NB4 (cell line): ENCODE results near the gene ADRA2A.

Experiments used
- DNase-seq: peaks from one replicate; pipeline ENCODE4 v3.0.0; 2010; ENCODE audit warnings: low read depth
- H3K4me3 ChIP-seq: one replicate; pipeline ENCODE4 v1.5.1; 2011; ENCODE audit warnings: mild to moderate bottlenecking, low read depth, low read length, moderate library complexity
- CTCF ChIP-seq: IDR thresholded peaks from one replicate; pipeline ENCODE4 v1.5.1; 2012; ENCODE audit warnings: low read depth, low read length
- MAX ChIP-seq: IDR thresholded peaks from 2 replicates; pipeline ENCODE4 v1.6.1; 2011; ENCODE audit warnings: low read depth, low read length
- MYC ChIP-seq: IDR thresholded peaks from 2 replicates; pipeline ENCODE4 v1.6.1; 2011; ENCODE audit warnings: low read depth, low read length
- POLR2A ChIP-seq: IDR thresholded peaks from 2 replicates; pipeline ENCODE4 v1.6.1; 2011; ENCODE audit warnings: mild to moderate bottlenecking; ENCODE audit not compliant: insufficient read length; ENCODE audit errors: extremely low read depth

The ADRA2A gene

GRCh38 chr10:111039522-111039921 lies 37.3 kb upstream of the ADRA2A start:
- DNase-seq: no peak
- H3K4me3 ChIP-seq: no peak overlapping the region
- no peak for TF ChIP-seq MAX
- TF ChIP-seq POLR2A: no peak
- no peak for TF ChIP-seq CTCF
- TF ChIP-seq MYC: no peak

DNA sequence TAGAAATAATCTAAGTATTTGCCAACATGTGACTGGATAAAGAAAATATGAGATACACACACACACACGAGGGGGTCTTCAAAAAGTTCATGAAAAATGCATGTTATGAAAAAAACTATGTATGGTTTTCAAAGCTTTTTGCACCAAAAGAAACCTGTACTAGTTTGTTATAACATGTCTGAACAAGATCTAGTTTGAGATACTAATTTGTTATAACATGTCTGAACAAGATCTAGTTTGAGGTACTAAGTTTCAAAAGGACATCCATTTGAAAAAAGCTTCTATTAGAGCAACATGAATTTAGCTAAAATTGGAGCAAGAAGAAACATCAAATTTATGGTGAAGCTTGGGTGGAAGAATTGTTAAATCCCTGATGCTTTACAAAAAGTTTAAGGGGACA lies 19.8 kb upstream of the ADRA2A start:
- TF ChIP-seq CTCF (no peak), POLR2A (no peak), MAX (no peak), MYC (no peak)
- DNase-seq: no peak
- H3K4me3 ChIP-seq: no peak overlapping the region

GRCh38 chr10:111063471-111063870 lies 13.4 kb upstream of the ADRA2A start:
- no peak overlapping the region for H3K4me3 ChIP-seq
- no peak for TF ChIP-seq CTCF
- no peak for TF ChIP-seq POLR2A
- TF ChIP-seq MYC: no peak
- TF ChIP-seq MAX: no peak
- DNase-seq: no peak

DNA sequence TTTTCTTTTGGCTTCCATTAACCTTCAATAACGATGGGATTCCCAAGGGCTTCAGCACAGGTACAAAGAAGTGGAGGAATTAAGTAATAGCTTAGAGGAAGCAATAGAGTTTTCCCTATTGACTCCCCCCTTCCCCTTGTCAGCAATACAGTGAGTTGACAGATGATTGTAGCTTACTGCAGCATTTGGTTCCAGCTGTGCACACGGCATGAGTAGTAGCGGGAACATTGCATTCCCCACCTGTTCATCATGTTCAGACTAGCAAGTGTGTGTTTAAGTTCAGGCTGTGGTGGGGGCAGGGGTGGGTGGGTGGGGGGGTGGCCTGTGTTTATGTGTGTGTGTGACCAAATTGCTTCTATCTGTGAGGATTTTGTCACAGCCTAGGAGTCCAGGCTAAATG lies 4.6 kb upstream of the ADRA2A start:
- TF ChIP-seq POLR2A (no peak), MAX (no peak), CTCF (no peak), MYC (no peak)
- DNase-seq: no peak
- H3K4me3 ChIP-seq: no peak overlapping the region

DNA sequence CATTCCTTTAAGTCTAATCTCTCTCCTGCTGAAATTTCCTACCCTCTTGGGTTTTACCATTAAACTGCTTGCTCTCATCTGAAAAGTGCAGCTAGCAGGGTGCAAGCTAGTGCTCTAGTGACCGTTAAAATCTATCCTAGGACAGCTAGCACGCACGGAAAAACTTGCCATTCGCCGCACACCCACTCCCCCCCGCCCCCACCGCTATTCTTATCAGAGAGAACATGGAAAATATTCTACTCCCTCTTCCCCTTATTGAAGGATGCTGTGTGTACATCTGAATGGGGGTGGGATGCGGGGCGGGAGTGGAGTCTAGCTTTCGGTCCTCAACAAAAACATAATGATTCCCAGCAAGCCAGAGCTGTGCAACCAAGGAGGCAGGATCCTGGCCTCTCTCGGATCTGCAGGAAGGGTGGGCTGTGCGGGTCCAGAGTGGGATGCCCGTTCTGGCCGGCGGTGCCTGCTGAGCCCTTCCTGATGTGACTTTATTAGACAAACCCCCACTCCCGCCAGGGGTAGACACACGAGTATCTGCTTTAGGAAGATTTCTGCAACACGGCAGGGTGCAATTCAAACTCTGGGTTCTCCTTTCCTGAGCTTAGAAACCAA lies 1.1 kb upstream of the ADRA2A start:
- TF ChIP-seq CTCF (no peak), MAX (no peak), POLR2A (no peak), MYC (no peak)
- no peak overlapping the region for H3K4me3 ChIP-seq
- DNase-seq: no peak

DNA sequence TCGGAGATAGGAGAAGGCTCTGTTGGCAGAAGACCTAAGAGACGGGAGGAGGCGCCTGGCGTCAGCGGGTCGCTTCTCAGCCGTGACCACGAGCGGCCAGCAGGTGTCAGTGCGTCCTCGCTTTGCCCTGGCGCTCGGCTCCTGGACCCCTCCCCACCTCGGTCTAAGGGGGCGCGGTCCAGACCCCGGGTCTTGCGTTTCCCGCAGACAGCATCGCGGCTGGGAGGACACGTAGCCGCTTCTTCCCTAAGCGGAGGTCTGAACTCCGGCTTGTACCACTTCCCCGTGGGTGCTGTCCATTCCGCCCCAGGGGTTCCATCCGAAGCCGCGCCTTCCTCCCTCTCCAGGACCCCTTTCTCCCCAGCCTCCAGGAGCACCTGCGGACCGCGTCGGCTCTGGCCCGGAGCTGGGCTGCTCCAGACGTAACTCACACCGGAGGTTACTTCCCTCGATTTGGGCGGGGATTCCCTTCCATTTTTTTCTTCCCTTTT lies 593 bp upstream of the ADRA2A start:
- TF ChIP-seq CTCF: peak; percentile 68
- no peak for TF ChIP-seq MYC
- DNase-seq: peak; percentile 59
- H3K4me3 ChIP-seq: no peak overlapping the region
